Right ventricle myocardium inferior (tissue), 1 donor: ENCODE measurements around the gene MRPS15. TPM values are rescaled to one million over a fixed set of nuclear protein-coding genes. Genes with fewer than 3 reads are reported as not detected.
A peak's percentile ranks its signal among the peaks of the same experiment; 100 is the strongest.
"Not testable (repeated sequence)": the region's sequence is repeated elsewhere in the genome, so short reads cannot be mapped to it uniquely, and the experiment has no call there.

Experiments
- ATAC-seq: fragments of 200-7000 bp; cut with Tn5 transposase; one replicate; pipeline ENCODE4 v1.9.1; 2020; ENCODE audit warnings: mild to moderate bottlenecking, moderate library complexity
- DNase-seq: peaks from one replicate; pipeline ENCODE4 v3.0.0; 2021; ENCODE audit errors: missing footprints
- intact Hi-C: fragments of 100-400 bp; cut with DNase I; formaldehyde crosslinking; loops from one replicate; pipeline ENCODE4 v1.11.0; 2022
- total RNA-seq: library from RNA; stranded (reverse); fragmentation: NEBNext Ultra II Directional; extraction: Animal tissue kit (Norgen Biotek cat#: 25700); gene quantifications from one replicate; pipeline ENCODE4 v1.2.1, GENCODE V29; 2021
- donor health status: DM: no; HTN: yes; CAD: no; lungs with severe emphysema.

The MRPS15 gene
- total RNA-seq, 1 donor from 2014 or later: 114 TPM

DNA sequence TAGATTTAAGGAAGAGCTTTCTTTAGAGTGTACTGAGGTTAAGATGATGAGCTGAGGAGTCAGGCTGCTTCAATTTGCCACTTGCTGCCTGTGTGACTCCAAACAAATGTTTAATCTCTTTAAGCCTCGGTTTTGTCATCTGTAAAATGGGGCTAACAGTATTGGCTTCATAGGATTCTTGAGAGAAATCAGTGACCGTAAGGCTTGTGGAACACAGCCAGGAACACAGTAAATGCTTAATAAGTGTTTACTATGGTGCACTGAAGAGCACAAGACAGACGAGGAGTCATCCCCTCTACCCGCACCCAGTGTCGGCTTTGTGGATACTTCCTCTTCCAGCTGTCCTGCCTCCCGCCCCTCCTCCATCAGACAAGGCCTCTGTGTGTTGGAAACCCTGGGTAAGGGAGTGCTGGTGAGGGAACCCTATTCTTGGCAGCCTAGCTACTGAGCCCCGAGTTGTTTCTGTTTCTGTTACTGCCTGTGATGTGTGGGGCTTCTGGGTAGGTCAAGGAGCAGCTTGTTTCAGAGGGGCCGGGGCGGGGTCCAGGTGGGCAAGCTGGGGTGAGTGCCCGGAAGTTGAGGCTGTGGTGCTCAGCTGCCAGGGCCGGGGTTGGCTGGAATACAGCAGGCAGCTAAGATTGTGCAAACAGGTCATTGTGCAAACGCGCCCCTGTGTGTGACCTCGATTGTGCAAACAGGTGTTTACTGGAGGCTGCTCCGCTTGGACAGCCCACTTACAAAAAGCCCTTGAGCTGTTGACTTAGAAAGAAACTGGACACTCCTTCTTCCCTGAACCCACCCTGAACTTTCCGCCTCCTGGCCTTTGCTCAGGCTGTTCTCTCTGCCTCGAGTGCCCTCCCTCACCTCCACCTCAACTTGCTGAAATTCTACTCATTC, 22.5 kb upstream of the MRPS15 start:
- DNase-seq (peak; percentile 90), ATAC-seq (peak; percentile 64)
- intact Hi-C loops: no loop called here

- DNase-seq: no peak
- intact Hi-C loops: no loop called here
- no peak for ATAC-seq
These were observed 21.9 kb upstream of the MRPS15 start for GRCh38 chr1:36486093-36486438.

DNA sequence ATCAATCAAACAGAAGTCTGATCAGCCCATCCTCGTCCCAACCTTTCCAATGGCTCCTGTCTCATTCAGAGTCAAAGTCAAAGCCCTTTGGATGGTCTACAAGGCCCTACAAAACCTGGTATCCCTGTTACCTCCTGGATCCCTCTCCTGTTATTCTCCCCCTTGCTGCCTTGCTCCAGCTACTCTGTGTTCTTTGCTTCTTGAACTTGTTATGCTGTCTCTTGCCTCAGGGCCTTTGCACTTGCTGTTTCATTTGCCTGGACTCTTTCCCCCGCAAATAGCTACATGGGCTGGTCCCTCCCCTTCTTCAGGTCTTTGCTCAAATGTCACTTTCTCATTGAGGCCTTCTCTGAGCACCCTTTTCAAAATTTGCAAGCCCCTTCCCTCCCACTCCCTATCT, 19.9 kb upstream of the MRPS15 start:
- no peak for ATAC-seq
- intact Hi-C loops: no loop called here
- no peak for DNase-seq

GRCh38 chr1:36482724-36483388, 18.7 kb upstream of the MRPS15 start, which contains the start of gene CSF3R:
Gene CSF3R, minus strand, starts transcription at chr1:36482913. Its CDS starts 3,417 bp downstream, at chr1:36479496.
- ATAC-seq (peak; percentile 26), DNase-seq (peak; percentile 84)

DNA sequence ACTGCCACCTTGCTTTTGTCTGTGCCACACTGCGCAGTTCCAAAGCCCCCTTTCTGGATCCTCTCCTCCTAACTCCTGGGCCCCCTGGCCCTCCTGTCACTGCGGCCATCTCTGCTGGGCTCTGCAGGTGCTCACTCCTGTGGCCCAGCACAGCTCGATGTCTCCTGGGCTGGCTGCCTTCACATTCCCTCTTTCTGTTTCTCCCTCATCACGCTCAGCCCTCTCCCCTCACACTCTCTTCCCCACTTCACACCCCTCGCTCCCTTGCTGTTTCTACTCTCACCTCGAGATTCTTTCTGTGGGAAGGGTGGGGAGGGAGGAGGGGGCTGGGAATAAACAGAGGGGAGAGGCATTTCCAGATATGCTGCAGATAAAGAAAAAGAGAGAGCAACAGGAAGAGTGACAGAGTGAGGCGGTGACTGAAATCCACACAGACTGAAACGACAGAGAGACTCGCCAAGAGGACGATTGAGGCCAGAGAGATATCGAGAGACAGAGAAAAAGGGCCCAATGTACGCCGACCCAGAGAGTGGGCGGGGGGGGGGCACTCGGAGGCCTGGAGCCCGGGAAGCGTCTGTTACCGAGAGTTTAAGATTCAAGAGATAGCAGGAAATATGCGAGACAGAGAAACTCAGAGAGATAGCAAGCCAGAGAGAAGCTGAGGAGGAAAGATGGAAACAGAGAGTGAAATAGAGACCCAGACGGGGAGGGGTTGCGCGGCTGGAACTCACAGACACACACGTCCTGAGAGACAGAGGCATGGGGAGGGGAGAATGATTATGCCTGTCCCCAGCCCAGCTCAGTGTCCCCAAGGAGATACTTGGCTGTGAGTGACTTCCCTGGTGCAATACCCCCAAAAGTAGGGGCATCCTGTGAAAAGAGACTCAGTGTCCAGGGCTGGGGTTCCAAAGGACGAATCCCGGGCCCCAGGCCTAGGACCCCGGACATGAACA, 17.9 kb upstream of the MRPS15 start:
- intact Hi-C loops: no loop called here
- ATAC-seq: no peak
- no peak for DNase-seq

More at GRCh38 chr1:36482724-36483388, 18.7 kb upstream of the MRPS15 start, which contains the start of gene CSF3R:
- intact Hi-C loops: no loop called here

GRCh38 chr1:36481091-36481490, 16.9 kb upstream of the MRPS15 start:
- ATAC-seq (no peak), DNase-seq (no peak)
- intact Hi-C loops: no loop called here

- ATAC-seq: no peak
- intact Hi-C loops: no loop called here
These were observed 16.0 kb upstream of the MRPS15 start for GRCh38 chr1:36480161-36480560.

DNA sequence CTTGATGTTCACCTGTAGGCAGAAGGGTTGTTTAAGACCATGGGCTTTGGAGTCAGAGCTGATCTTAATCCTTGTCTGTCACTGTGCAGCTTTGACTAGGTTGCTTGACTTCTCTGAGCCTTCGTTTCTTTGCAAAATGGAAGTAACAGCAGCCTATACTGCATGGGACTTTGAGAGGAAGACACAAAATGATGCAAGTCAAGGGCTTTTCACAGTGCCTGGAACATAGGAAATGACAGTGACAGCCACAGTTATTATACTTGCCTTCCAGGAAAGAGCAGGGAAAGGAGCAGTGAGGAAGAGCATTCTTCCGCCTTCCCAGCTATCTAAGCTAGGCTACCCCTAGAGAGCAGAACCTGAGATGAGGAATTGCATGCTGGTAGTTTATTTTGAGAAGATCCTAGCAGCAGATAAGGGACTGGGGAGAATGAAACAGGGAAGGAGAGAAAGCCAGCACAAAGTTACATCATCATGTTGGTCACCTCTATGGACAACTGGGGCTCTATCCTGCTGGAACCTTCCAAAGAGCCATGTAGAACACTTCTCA, 15.4 kb upstream of the MRPS15 start:
- intact Hi-C loops: no loop called here
- ATAC-seq (no peak), DNase-seq (no peak)

More at GRCh38 chr1:36480161-36480560, 16.0 kb upstream of the MRPS15 start:
- no peak for DNase-seq

GRCh38 chr1:36477615-36478014, 13.4 kb upstream of the MRPS15 start:
- intact Hi-C loops, ATAC-seq, DNase-seq: not testable (repeated sequence)

DNA sequence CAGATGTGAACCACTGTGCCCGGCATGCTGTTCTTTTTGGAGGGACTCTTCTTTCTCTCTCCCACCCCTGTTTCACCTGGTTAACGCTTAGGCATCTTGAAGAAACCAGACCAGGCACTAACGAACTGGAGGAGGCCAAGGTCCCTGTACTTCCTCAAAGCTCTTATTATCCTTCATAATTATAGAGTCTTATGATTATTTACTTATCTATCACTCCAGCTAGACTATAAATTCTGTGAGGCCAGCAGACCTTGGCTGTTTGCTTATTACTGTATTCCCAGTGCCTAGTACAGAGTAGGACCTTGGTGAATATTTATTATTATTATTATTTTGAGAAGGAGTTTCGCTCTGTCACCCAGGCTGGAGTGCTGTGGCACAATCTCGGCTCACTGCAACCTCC, 12.8 kb upstream of the MRPS15 start:
- no peak for ATAC-seq
- no peak for DNase-seq
- intact Hi-C loops: no loop called here

DNA sequence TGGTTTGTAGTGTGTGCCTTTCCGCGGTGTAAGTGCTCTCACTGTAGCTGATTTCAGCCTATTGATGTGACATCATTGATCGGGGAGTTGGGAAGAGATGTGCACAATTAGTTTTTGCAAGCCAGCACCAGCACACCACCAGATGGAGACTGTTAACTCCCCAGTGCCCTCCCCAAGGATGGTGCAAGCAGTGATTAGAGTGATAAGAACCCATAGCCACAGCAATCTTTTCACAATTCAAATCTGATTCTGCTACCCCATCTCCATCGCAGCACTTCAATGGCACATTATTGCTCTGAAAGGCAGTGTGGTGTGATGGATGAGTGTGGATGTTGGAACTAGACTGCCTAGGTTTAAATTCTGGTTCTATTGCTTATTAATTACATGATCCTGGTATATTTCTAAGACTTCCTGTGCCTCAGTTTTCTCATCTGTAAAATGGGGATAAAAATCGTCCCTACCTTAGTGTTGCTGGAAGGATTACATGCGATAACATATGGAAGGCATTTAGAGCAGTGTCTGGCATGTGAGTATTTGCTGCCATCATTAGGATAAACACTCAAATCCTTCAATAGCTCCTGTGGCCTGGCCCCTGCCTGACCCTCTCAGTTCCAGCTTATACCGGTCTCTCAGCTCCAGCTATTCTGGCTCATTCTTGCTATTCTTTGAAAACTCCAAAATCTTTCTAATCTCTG, 11.9 kb upstream of the MRPS15 start:
- no peak for DNase-seq
- intact Hi-C loops: no loop called here
- no peak for ATAC-seq

- DNase-seq (no peak), ATAC-seq (no peak)
- intact Hi-C loops: no loop called here
These were observed 11.2 kb upstream of the MRPS15 start for GRCh38 chr1:36475341-36475740.

- DNase-seq (no peak), ATAC-seq (no peak)
- intact Hi-C loops: no loop called here
These were observed 8.5 kb upstream of the MRPS15 start for GRCh38 chr1:36472656-36473055.

DNA sequence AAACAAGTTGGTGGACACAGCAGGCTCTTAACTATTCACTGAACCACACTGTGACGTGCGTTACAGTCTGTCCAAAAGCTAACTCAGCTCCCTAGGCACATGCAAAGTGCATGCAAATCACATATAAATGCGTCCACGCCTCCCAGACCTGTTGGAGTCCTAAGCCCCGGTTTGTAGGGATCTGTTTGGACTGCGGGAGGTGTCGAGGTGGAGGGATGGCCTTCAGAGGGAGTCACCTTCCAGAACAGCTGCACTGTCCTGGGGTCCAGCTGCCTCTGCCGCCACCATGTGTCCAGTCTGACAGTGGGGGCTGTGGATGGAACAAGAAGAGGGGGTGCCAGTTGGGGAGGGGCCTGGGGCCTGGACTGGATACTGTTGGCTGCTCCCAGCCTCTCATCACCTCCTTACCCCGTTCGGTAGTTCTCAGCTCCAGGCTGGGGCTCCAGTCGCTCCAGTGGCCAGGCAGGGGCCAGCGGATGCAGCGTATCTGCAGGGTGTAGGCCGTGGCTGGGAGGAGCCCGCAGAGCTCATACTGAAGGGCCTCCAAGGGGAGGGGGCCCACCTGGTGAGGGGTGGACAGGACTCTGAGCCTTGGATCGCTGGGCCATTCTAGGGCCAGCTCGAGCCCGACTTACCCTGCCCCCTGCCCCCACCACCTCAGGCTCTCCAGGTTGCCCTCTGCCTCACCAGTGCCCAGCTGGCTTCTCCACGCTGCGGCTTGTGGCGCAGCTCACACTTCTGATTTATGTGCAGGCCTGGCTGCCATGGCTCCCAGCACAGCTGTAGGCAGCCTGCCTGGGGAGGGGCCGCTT, 7.9 kb upstream of the MRPS15 start:
- DNase-seq (no peak), ATAC-seq (no peak)

DNA sequence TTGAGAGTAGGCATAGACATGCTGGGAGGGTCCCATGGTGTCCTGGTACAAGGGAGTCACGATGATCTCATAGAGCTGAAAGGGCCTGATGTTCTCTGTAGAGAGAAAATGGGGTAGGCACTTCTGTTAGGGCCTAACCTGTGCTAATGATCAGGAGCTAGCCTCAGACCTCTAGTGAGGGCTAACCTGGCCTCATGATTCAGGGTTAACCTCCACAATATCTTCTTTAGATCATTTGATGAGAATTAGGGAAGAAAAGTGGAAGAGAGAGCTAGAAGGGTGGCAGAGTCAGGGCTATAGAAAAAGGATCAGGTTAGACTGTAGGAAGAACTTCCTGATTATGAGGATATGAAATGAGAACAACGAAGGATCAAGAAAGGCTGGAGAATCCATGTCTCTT, 5.0 kb upstream of the MRPS15 start:
- ATAC-seq (no peak), DNase-seq (no peak)
- intact Hi-C loops: no loop called here

More for the DNA sequence above, 7.9 kb upstream of the MRPS15 start:
- intact Hi-C loops: no loop called here

- DNase-seq: no peak
- intact Hi-C loops: no loop called here
These were observed 3.7 kb upstream of the MRPS15 start for GRCh38 chr1:36467700-36468455.

GRCh38 chr1:36467027-36467410, 2.8 kb upstream of the MRPS15 start:
- no peak for ATAC-seq
- intact Hi-C loops: no loop called here

More at GRCh38 chr1:36467700-36468455, 3.7 kb upstream of the MRPS15 start:
- ATAC-seq: no peak

More at GRCh38 chr1:36467027-36467410, 2.8 kb upstream of the MRPS15 start:
- DNase-seq: no peak
